ENCODE measurements around the gene MYD88.
"Not testable (repeated sequence)": the region's sequence is repeated elsewhere in the genome, so short reads cannot be mapped to it uniquely, and the experiment has no call there.

Gene MYD88

GRCh38 chr3:38126121-38126892, 12.2 kb upstream of the MYD88 start:
- DNase-seq (ENCODE audit: low spot score) = no peak

- no peak for DNase-seq (ENCODE audit: low spot score)
These were observed 10.7 kb upstream of the MYD88 start for GRCh38 chr3:38127611-38128302.

GRCh38 chr3:38128303-38128655, 10.2 kb upstream of the MYD88 start:
- DNase-seq (ENCODE audit: low spot score) = no peak

- DNase-seq (ENCODE audit: low spot score) = no peak
These were observed 9.4 kb upstream of the MYD88 start for GRCh38 chr3:38129058-38129457.

- DNase-seq (ENCODE audit: low spot score) = no peak
These were observed 7.8 kb upstream of the MYD88 start for GRCh38 chr3:38130631-38131065.

- DNase-seq (ENCODE audit: low spot score) = no peak
These were observed 6.7 kb upstream of the MYD88 start for GRCh38 chr3:38131621-38132369.

- DNase-seq (ENCODE audit: low spot score) = no peak
These were observed 5.3 kb upstream of the MYD88 start for GRCh38 chr3:38133209-38133556.

- no peak for DNase-seq (ENCODE audit: low spot score)
These were observed 4.7 kb upstream of the MYD88 start for GRCh38 chr3:38133557-38134405.

- DNase-seq (ENCODE audit: low spot score) = not testable (repeated sequence)
These were observed 3.8 kb upstream of the MYD88 start for GRCh38 chr3:38134517-38135143.

GRCh38 chr3:38135621-38136277, 2.7 kb upstream of the MYD88 start:
- DNase-seq (ENCODE audit: low spot score) = peak; percentile 23

GRCh38 chr3:38136393-38136776, 2.1 kb upstream of the MYD88 start:
- no peak for DNase-seq (ENCODE audit: low spot score)

GRCh38 chr3:38136777-38137614, 1.5 kb upstream of the MYD88 start, which contains the start of gene ACAA1:
Gene ACAA1, minus strand, starts transcription at chr3:38137127. Its CDS starts 92 bp downstream, at chr3:38137035.
- DNase-seq (ENCODE audit: low spot score) = peak; percentile 97

- DNase-seq (ENCODE audit: low spot score) = no peak
These were observed 679 bp upstream of the MYD88 start for GRCh38 chr3:38137615-38138348.

GRCh38 chr3:38139191-38139590, 730 bp downstream of the MYD88 start:
- DNase-seq (ENCODE audit: low spot score) = no peak

- DNase-seq (ENCODE audit: low spot score) = no peak
These were observed 1.2 kb downstream of the MYD88 start for GRCh38 chr3:38139652-38140051.

- DNase-seq (ENCODE audit: low spot score) = no peak
These were observed 2.1 kb downstream of the MYD88 start for GRCh38 chr3:38140326-38141172.

- no peak for DNase-seq (ENCODE audit: low spot score)
These were observed 2.9 kb downstream of the MYD88 start for GRCh38 chr3:38141173-38141951.

GRCh38 chr3:38141952-38142273, 3.5 kb downstream of the MYD88 start:
- no peak for DNase-seq (ENCODE audit: low spot score)
